Gastroesophageal sphincter (tissue), 4 donors: ENCODE data around the gene ACER1. TPM values are rescaled to one million over a fixed set of nuclear protein-coding genes. Genes with fewer than 3 reads are reported as not detected.

Experiments
- ATAC-seq: fragments of 150-250 bp; one replicate; pipeline ENCODE4 v1.9.1; 2016; ENCODE audit warnings: mild to moderate bottlenecking, moderate library complexity
- H3K27ac ChIP-seq, 4 donors: fragments of 200-600 bp; sonication (generic) in 3 of 4; 1 replicate in 3 of 4; 2 replicates in 1 of 4; pipeline ENCODE4 v1.5.1; 2016 to 2019
- H3K27me3 ChIP-seq: fragments of 200-600 bp; sonication (generic); one replicate; pipeline ENCODE4 v1.5.1; 2019
- H3K36me3 ChIP-seq, 2 donors: fragments of 200-600 bp; sonication (generic); one replicate each; pipeline ENCODE4 v1.5.1; 2019; ENCODE audit warnings: control low read depth in 1 of 2
- H3K4me1 ChIP-seq, 3 donors: fragments of 200-600 bp; sonication (generic); 1 replicate in 2 of 3; 2 replicates in 1 of 3; pipeline ENCODE4 v1.5.1; 2016 to 2019; ENCODE audit warnings: control low read depth in 2 of 3
- H3K4me3 ChIP-seq, 2 donors: fragments of 200-600 bp; sonication (generic); one replicate each; pipeline ENCODE4 v1.5.1; 2019; ENCODE audit warnings: mild to moderate bottlenecking in 1 of 2, moderate library complexity in 1 of 2
- H3K9me3 ChIP-seq, 3 donors: fragments of 200-600 bp; sonication (generic); one replicate each; pipeline ENCODE4 v1.5.1; 2017 to 2019; ENCODE audit warnings: control low read depth in 2 of 3
- CTCF ChIP-seq, 4 experiments: fragments of 200-600 bp in 2 of 4; fragments of 450-650 bp in 2 of 4; sonication (generic) in 1 of 4; IDR thresholded peaks; one replicate each; pipeline ENCODE4 v1.5.1; 2017 to 2019; ENCODE audit warnings: antibody characterized with exemption in 4 of 4, mild to moderate bottlenecking in 2 of 4, moderate library complexity in 2 of 4
- EP300 ChIP-seq: sonication (generic); formaldehyde crosslinking; IDR thresholded peaks from one replicate; pipeline ENCODE4 v1.6.1; 2017; ENCODE audit warnings: antibody characterized with exemption, mild to moderate bottlenecking
- POLR2A ChIP-seq, 2 donors: fragments of 450-650 bp; IDR thresholded peaks; one replicate each; pipeline ENCODE4 v1.6.1; 2017; ENCODE audit warnings: antibody characterized with exemption in 2 of 2, mild to moderate bottlenecking in 2 of 2, moderate library complexity in 1 of 2
- POLR2AphosphoS5 ChIP-seq: sonication (generic); formaldehyde crosslinking; IDR thresholded peaks from one replicate; pipeline ENCODE4 v1.6.1; 2017; ENCODE audit warnings: antibody characterized with exemption
- WGBS, 2 donors: methylation state at CpG; one replicate each; pipeline ENCODE4 v1.1.5; 2018; ENCODE audit warnings: low coverage in 1 of 2; 5-methylcytosine and 5-hydroxymethylcytosine counted together
- total RNA-seq, 4 donors: library from RNA; depleted of rRNA; stranded (reverse); fragments of >200 nt; gene quantifications; one replicate each; pipeline ENCODE4 v1.1.0, GENCODE V29; 2016

The ACER1 gene
- total RNA-seq, 4 donors from 2014 or later: not detected

DNA sequence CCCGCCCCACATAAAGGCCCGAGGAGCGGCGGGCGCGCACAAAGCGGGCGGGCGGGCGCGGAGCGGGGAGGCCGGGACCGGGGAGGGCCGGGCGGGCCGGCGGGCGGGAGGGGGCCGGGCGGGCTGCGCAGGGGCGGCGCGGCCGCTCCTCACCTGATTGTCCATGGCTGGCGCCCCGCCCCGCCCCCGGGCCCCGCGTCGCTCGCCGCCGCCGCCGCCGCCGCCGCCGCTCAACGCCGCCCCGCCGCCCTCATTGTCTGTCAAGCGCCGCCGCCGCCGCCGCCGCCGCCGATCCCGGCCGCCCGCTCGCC is 53.8 kb downstream of the ACER1 start:
- Histone ChIP-seq H3K27me3 (no peaks in the 10 kb centered on the region), H3K4me1 (peaks cover 5 to 52% (median 38%) of the 10 kb centered on the region in 3 donors), H3K9me3 (no peaks in the 10 kb centered on the region), H3K27ac (peak overlapping the region; percentile 39 to 88 (median 85)), H3K36me3 (no peaks in the 10 kb centered on the region), H3K4me3 (peak overlapping the region; percentile 73 to 90)
- no CpG with 5 or more reads among the region's 59 CpGs for WGBS, 2 donors
- no peak for TF ChIP-seq CTCF (IDR thresholded peaks at IDR 0.05)
- TF ChIP-seq POLR2A (IDR thresholded peaks at IDR 0.05): no peak
- TF ChIP-seq POLR2AphosphoS5: no peak
- TF ChIP-seq EP300: no peak
- peak; percentile 44 for ATAC-seq

DNA sequence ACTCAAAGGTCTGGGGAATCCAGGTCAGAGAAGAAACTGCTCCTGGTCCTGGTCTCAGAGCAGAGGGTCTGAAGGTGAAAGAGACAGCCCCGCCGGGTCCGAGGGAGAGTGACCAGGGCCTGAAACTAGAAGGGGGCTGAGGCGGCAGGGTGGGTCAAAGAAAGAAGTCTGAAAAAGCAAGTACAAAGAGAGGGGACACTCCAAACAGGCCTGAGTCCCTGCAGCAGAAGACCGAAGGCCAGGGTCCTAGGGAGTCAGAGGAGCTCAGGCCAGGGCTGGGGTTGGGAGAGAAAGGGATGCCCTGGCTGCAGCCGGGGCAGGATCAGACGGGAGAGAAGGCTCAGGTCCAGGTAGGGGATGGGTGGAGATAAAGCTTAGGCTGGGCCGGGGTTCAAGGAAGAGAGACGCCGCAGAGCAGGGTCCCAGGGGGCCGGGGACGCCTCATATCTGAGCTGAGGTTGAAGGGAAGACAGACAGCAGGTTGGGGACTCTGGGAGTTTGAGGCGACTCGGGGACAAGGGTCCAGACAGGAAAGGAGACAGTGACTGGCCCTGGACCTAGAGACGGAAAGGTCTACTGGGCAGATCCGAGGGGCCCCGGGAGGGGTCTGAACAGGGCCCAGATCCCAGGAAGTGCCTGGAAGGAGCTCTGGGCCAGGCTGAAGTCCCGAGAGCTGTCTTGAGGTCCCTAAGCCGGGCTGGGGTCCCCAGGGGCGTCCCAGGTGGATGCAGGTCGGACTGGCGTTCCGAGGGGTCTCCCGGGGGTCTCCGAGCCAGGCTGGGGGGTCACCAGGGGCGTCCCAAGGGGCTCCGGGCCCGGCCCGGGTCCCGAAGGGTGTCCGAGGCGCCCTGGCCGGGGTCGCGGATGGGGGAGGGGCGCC is 54.4 kb downstream of the ACER1 start:
- Histone ChIP-seq H3K9me3 (no peaks in the 10 kb centered on the region), H3K36me3 (no peaks in the 10 kb centered on the region), H3K4me3 (peak overlapping the region; percentile 73 to 90), H3K27ac (peak overlapping the region; percentile 39 to 88 (median 85)), H3K4me1 (peaks cover 7 to 58% (median 44%) of the 10 kb centered on the region in 3 donors), H3K27me3 (no peaks in the 10 kb centered on the region)
- no peak for TF ChIP-seq EP300
- peak in 1 of 4 experiments; percentile 1 for TF ChIP-seq CTCF (IDR thresholded peaks at IDR 0.05)
- WGBS, 2 donors: 9 to 13% methylated on average over 7 to 14 of the region's 36 CpGs
- ATAC-seq: no peak

DNA sequence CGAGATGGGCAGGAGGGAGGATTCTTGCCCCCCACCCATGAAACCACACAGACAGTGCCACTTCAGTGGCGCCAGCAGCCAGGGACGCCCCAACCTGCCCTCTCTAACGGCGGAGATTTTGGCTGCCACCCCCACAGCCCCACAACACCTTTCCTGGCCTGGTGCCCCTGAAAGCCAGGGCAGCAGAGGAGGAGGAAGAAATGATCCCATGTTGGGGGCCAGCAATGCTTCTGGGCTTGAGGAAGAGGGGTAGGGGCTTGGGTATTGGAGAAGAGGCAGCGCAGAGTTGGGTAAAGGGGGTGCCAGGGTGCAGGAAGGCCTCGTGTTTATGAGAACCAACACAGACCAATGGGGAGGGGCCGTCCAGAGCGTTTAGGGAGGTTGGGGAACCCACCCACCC is 55.4 kb downstream of the ACER1 start:
- TF ChIP-seq EP300 (no peak), CTCF (IDR thresholded peaks at IDR 0.05) (no peak), POLR2AphosphoS5 (no peak), POLR2A (IDR thresholded peaks at IDR 0.05) (no peak)
- H3K27me3 ChIP-seq: no peaks in the 10 kb centered on the region
- ATAC-seq: no peak
- H3K36me3 ChIP-seq: no peaks in the 10 kb centered on the region
- H3K4me1 ChIP-seq: peaks cover 11 to 67% (median 51%) of the 10 kb centered on the region in 3 donors
- no peaks in the 10 kb centered on the region for H3K9me3 ChIP-seq
- WGBS, 2 donors: 62 to 68% methylated on average over 4 of the region's 9 CpGs
- H3K4me3 ChIP-seq: peak overlapping the region in 1 of 2 donors; percentile 90
- H3K27ac ChIP-seq: peak overlapping the region in 3 of 4 donors; percentile 84 to 88 (median 86)

- H3K4me1 ChIP-seq: peaks cover 22 to 83% (median 65%) of the 10 kb centered on the region in 3 donors
- H3K9me3 ChIP-seq: no peaks in the 10 kb centered on the region
- no peak for TF ChIP-seq EP300
- TF ChIP-seq POLR2AphosphoS5: peak; percentile 45
- no peaks in the 10 kb centered on the region for H3K36me3 ChIP-seq
- peak overlapping the region in 3 of 4 donors; percentile 84 to 90 (median 88) for H3K27ac ChIP-seq
- ATAC-seq: no peak
- H3K27me3 ChIP-seq: no peaks in the 10 kb centered on the region
- WGBS, 2 donors: 60% methylated on average over 5 of the region's 12 CpGs; no CpG with 5 or more reads in 1 of the 2 donors
- H3K4me3 ChIP-seq: no peak overlapping the region
Observed at GRCh38 chr19:6276447-6276846, 57.0 kb downstream of the ACER1 start.

DNA sequence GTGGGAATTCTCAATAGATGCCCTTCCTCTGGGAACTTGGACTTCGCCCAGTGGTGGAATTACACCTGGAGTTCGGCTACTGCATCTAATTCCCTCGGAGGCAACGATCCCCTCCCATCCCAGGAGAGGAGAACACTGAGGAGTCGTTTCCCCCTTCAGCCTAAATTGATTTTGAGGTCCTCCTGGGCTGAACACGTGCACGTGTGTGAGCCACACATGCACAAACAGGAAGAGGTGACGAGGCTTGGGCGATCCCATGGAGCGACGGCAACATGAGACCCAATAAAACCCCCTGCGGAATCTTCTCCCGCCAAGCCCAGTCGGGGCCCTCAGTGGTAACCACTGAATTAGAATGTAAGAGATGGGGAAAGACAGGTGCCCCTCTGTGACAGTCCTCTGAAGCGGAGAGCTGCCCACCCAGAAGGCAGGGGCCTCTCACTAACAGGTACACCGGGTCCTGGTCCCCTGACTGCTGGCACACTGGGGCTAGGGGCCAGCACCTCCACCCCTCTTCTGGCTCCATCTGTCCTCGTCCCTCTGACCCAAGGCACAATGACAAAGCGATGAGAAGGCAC is 58.2 kb downstream of the ACER1 start:
- Histone ChIP-seq H3K36me3 (peaks cover 0 to 4% of the 10 kb centered on the region in 2 donors), H3K27me3 (no peaks in the 10 kb centered on the region), H3K9me3 (no peaks in the 10 kb centered on the region), H3K4me3 (no peak overlapping the region), H3K4me1 (peaks cover 25 to 92% (median 77%) of the 10 kb centered on the region in 3 donors), H3K27ac (peak overlapping the region; percentile 84 to 90 (median 86))
- no peak for ATAC-seq
- no peak for TF ChIP-seq EP300
- no peak for TF ChIP-seq CTCF (IDR thresholded peaks at IDR 0.05)
- no peak for TF ChIP-seq POLR2A (IDR thresholded peaks at IDR 0.05)
- TF ChIP-seq POLR2AphosphoS5: no peak
- WGBS, 2 donors: 88 to 100% methylated on average over 2 to 5 of the region's 18 CpGs
